GM19238 (cell line): ENCODE measurements around the gene EIF4ENIF1.
A peak's percentile ranks its signal among the peaks of the same experiment; 100 is the strongest.
"Not testable (repeated sequence)": the region's sequence is repeated elsewhere in the genome, so short reads cannot be mapped to it uniquely, and the experiment has no call there.

Source experiments
- DNase-seq: peaks from one replicate; pipeline ENCODE4 v3.0.0; 2011; ENCODE audit warnings: low spot score; ENCODE audit not compliant: insufficient read length

Gene EIF4ENIF1

GRCh38 chr22:31445642-31446041 is 44.0 kb downstream of the EIF4ENIF1 start:
- no peak for DNase-seq

GRCh38 chr22:31443516-31443915 is 46.1 kb downstream of the EIF4ENIF1 start:
- DNase-seq: no peak

- DNase-seq: no peak
Measured at GRCh38 chr22:31442768-31443489, 46.7 kb downstream of the EIF4ENIF1 start.

GRCh38 chr22:31441652-31442051 is 48.0 kb downstream of the EIF4ENIF1 start:
- DNase-seq: no peak

- no peak for DNase-seq
Measured at GRCh38 chr22:31440681-31441080, 49.0 kb downstream of the EIF4ENIF1 start.

- no peak for DNase-seq
Measured at GRCh38 chr22:31439808-31440207, 49.8 kb downstream of the EIF4ENIF1 start.

GRCh38 chr22:31436132-31436531 is 53.5 kb downstream of the EIF4ENIF1 start:
- DNase-seq: no peak

- no peak for DNase-seq
Measured at GRCh38 chr22:31431950-31432349, 57.7 kb downstream of the EIF4ENIF1 start.

GRCh38 chr22:31425331-31426050 is 64.2 kb downstream of the EIF4ENIF1 start:
- no peak for DNase-seq

GRCh38 chr22:31402350-31402749 is 87.3 kb downstream of the EIF4ENIF1 start:
- not testable (repeated sequence) for DNase-seq

GRCh38 chr22:31400023-31400397 is 89.6 kb downstream of the EIF4ENIF1 start:
- DNase-seq: no peak

- DNase-seq: peak; percentile 97
Measured at GRCh38 chr22:31399211-31400022, 90.2 kb downstream of the EIF4ENIF1 start, which contains the start of gene DRG1. DRG1 (plus strand) TSS chr22:31399604; CDS start chr22:31399684, 80 bp downstream.

GRCh38 chr22:31398231-31398630 is 91.4 kb downstream of the EIF4ENIF1 start:
- no peak for DNase-seq

- DNase-seq: no peak
Measured at GRCh38 chr22:31394326-31394725, 95.3 kb downstream of the EIF4ENIF1 start.

GRCh38 chr22:31393893-31394292 is 95.7 kb downstream of the EIF4ENIF1 start:
- DNase-seq: no peak
